ENCODE measurements around the gene ADAM10.

- TF ChIP-seq CTCF (optimal IDR thresholded peaks at IDR 0.05 in 1 of 3, IDR thresholded peaks at IDR 0.05 in 1 of 3, conservative IDR thresholded peaks at IDR 0.05 in 1 of 3; ENCODE audit: extremely low read depth in 1 of 3, insufficient read depth in 2 of 3, low read length in 3 of 3), result no peak
- TF ChIP-seq EZH2 (IDR thresholded peaks at IDR 0.05; ENCODE audit: low read length), result no peak
Measured at GRCh38 chr15:58766290-58766689, 16.8 kb upstream of the ADAM10 start.
